Thoracic aorta (tissue), 2 donors: ENCODE results near the gene SLC6A11. TPM values are rescaled to one million over a fixed set of nuclear protein-coding genes. Genes with fewer than 3 reads are reported as not detected.

Source experiments
- ATAC-seq: fragments of 150-250 bp; one replicate; pipeline ENCODE4 v1.8.0; 2017; ENCODE audit warnings: low read depth; ENCODE audit not compliant: insufficient number of reproducible peaks, low FRiP score
- DNase-seq: peaks from one replicate; pipeline ENCODE4 v3.0.0-alpha.2; 2020; ENCODE audit warnings: low spot score
- H3K27ac ChIP-seq, 2 donors: fragments of 200-600 bp; sonication (generic); 1 replicate in 1 of 2; 2 replicates in 1 of 2; pipeline ENCODE4 v1.5.1; 2016; ENCODE audit warnings: mild to moderate bottlenecking in 2 of 2, moderate library complexity in 2 of 2
- H3K27me3 ChIP-seq: fragments of 200-600 bp; sonication (generic); replicated peaks from 2 replicates; pipeline ENCODE4 v1.6.0; 2016; ENCODE audit warnings: mild to moderate bottlenecking; ENCODE audit not compliant: insufficient read depth
- H3K36me3 ChIP-seq: fragments of 200-600 bp; sonication (generic); one replicate; pipeline ENCODE4 v1.5.1; 2016
- H3K4me1 ChIP-seq, 2 donors: fragments of 200-600 bp; sonication (generic); 1 replicate in 1 of 2; 2 replicates in 1 of 2; pipeline versions ENCODE4 v1.5.1 to v1.6.0; 2016; ENCODE audit warnings: low read depth in 2 of 2, mild to moderate bottlenecking in 1 of 2; ENCODE audit not compliant: control insufficient read depth in 1 of 2
- H3K4me3 ChIP-seq: fragments of 200-600 bp; sonication (generic); 2 replicates; pipeline ENCODE4 v1.5.1; 2016; ENCODE audit warnings: mild to moderate bottlenecking
- H3K9me3 ChIP-seq: fragments of 200-600 bp; sonication (generic); 2 replicates; pipeline ENCODE4 v1.5.1; 2016
- total RNA-seq, 2 donors: library from RNA; depleted of rRNA; stranded (reverse); fragments of >200 nt; gene quantifications; one replicate each; pipeline versions ENCODE4 v1.1.0 to v1.2.3, GENCODE V29; 2016
- TF ChIP-seq, protein P1 (sequence below): fragments of 200-600 bp; sonication (generic); IDR thresholded peaks from one replicate; pipeline ENCODE4 v1.5.1; 2019; ENCODE audit warnings: antibody characterized with exemption

The SLC6A11 gene
- total RNA-seq, 2 donors from 2014 or later: not detected

DNA sequence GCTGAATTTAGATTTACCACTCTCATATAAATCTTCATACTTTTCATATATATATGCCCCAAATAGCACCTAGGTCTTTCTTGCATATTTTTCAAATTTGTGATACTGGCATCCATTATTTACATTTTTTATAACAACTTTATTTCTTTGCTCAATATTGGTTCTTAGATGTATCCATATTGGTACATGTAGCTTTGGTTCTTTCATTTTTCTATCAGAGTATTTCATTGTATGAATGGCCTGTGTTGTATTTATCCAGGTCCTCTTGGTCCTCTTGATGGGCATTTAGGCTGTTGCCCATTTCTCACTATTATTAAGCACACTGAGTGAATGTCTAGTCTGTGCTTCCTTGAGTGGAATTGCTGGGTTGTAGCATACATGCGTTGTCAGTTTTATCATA is 8.4 kb downstream of the SLC6A11 start:
- no peak for DNase-seq
- Histone ChIP-seq H3K4me1 (no peaks in the 10 kb centered on the region), H3K27me3 (no peaks in the 10 kb centered on the region), H3K4me3 (no peak overlapping the region), H3K9me3 (no peaks in the 10 kb centered on the region), H3K27ac (no peak overlapping the region), H3K36me3 (no peaks in the 10 kb centered on the region)
- ATAC-seq: no peak
- TF ChIP-seq, protein P1, sequence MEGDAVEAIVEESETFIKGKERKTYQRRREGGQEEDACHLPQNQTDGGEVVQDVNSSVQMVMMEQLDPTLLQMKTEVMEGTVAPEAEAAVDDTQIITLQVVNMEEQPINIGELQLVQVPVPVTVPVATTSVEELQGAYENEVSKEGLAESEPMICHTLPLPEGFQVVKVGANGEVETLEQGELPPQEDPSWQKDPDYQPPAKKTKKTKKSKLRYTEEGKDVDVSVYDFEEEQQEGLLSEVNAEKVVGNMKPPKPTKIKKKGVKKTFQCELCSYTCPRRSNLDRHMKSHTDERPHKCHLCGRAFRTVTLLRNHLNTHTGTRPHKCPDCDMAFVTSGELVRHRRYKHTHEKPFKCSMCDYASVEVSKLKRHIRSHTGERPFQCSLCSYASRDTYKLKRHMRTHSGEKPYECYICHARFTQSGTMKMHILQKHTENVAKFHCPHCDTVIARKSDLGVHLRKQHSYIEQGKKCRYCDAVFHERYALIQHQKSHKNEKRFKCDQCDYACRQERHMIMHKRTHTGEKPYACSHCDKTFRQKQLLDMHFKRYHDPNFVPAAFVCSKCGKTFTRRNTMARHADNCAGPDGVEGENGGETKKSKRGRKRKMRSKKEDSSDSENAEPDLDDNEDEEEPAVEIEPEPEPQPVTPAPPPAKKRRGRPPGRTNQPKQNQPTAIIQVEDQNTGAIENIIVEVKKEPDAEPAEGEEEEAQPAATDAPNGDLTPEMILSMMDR: no peak

DNA sequence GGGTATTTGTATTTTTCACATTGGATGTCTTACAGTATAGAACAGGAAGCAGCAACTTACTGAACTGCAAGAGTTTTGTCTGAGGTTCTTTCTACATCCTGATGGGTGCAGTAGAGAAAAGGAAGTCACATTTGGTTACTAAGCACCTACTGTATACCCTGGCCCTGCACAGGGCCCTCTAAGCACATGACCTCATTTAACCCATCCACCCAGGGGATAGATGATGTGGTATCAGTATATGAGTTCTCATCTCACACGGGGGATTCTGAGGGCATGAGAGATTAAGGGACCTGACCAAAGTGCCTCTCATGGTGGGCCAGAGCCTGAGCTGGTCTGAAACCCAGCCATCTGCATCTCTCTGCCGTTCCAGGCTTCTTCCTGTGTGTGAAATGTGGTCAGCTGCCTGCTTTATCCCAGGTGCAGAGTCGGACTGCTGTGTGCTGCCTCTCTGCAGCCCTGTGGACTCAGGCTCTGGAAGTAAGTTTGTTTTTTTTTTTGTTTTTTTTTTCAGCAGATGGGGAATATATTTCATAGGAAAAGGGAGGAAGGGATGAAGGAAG is 17.9 kb downstream of the SLC6A11 start:
- DNase-seq (no peak), ATAC-seq (no peak)
- H3K36me3 ChIP-seq: no peaks in the 10 kb centered on the region
- TF ChIP-seq, protein P1: no peak
- H3K27ac ChIP-seq: no peak overlapping the region
- H3K4me1 ChIP-seq: no peaks in the 10 kb centered on the region
- no peak overlapping the region for H3K4me3 ChIP-seq
- no peaks in the 10 kb centered on the region for H3K27me3 ChIP-seq
- H3K9me3 ChIP-seq: no peaks in the 10 kb centered on the region

DNA sequence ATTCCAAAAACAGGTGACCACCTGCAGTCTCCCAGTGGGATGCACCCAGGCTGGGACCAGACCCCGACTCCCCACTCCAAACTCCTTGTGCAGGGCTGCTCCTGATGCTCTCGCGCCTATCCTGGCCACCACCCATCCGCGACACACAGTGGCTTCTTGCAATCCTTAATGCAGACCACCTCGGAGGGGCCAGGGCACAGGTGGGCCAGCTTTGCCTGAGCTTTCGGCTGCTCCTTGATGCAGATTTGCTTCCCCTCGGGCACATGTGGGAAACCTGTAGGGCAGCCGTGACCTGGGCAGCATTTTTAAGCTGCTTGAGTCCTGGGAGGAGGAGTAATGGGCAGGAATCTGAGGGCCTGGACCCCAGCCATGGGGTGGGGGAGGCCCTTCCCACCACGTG is 18.9 kb downstream of the SLC6A11 start:
- DNase-seq: no peak
- TF ChIP-seq, protein P1: no peak
- Histone ChIP-seq H3K27ac (no peak overlapping the region), H3K27me3 (no peaks in the 10 kb centered on the region), H3K4me1 (no peaks in the 10 kb centered on the region), H3K4me3 (no peak overlapping the region), H3K36me3 (no peaks in the 10 kb centered on the region), H3K9me3 (no peaks in the 10 kb centered on the region)
- ATAC-seq: no peak

DNA sequence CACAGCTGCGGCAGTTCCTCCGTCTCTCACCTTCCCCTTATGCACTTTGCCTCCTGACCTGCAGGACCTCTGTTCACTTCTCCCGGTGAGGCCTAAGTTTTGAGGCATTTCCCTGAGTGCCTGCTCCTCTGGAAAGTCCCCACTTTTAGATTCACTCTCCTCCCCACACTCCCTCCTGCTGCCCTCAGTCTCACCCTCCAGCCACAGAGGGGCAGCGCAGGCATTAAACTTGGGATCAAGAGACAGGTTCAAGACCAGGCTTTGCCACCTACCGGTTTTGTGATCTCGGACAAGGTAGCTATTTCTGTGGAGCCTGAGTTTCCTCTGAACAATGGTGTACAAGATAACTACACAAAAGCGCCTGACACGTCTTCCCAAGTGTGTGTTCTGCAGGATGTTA is 19.4 kb downstream of the SLC6A11 start:
- Histone ChIP-seq H3K27ac (no peak overlapping the region), H3K4me1 (no peaks in the 10 kb centered on the region), H3K27me3 (no peaks in the 10 kb centered on the region), H3K9me3 (no peaks in the 10 kb centered on the region), H3K4me3 (no peak overlapping the region), H3K36me3 (no peaks in the 10 kb centered on the region)
- ATAC-seq (no peak), DNase-seq (no peak)
- TF ChIP-seq, protein P1: no peak

DNA sequence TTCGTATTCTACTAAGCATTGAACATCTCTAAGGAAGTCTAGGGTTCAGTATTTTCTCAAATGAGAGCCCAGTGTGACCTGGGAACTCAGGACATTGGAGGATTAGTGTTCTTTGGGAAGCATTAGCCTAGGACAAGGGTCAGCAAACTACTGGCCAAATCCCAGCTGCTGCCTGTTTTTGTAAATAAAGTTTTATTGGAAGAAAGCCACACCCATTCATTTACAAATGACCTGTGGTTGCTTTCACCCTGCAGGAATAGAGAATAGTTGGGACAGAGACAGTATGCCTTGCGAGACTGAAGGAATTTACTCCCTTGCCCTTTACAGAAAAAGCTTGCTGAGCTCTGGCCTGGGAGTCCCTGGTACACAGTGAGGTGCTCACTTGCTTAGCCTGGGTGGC is 20.6 kb downstream of the SLC6A11 start:
- Histone ChIP-seq H3K9me3 (no peaks in the 10 kb centered on the region), H3K36me3 (no peaks in the 10 kb centered on the region), H3K27ac (no peak overlapping the region), H3K4me3 (no peak overlapping the region), H3K27me3 (no peaks in the 10 kb centered on the region), H3K4me1 (no peaks in the 10 kb centered on the region)
- TF ChIP-seq, protein P1: no peak
- ATAC-seq: no peak
- no peak for DNase-seq
